Germinal center (tissue), 1 donor: ENCODE data around the gene PIH1D1.

Experiments
- DNase-seq: peaks from one replicate; pipeline ENCODE4 v3.0.0; 2012; ENCODE audit warnings: mixed read lengths, low spot score

The PIH1D1 gene

DNA sequence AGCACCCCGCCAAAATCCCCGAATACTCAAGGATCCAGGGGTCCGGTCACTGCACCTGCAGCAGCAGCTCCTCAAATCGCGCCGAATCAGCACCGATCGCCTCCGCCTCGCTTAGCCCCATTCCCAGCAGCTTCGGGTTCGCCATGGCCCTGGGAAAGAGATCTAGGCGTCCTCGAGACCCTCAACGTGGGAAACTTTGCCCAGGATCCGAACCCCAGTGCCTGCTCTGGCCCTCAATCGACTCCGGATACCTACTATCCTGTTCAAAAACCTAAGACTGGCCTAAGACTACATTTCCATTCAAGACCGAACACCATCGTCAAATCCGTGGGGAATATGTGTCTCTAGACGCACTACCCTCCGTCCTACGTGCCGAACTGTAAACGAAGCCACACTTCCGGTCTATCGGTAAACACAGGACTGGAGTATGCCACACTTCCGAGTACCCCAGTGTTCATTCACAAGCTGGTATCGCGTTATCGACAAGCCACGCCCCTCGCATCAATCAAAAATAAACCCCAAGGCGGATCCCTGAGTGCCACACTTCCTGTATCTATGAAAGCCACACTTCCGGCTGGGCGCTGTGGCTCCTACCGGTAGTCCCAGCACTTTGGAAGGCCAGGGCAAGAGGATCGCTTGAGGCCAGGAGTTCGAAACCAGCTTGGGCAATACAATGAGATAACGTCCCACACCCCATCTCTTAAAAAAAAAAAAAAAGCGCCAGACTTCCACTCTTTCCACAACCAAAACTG is at the start of gene PIH1D1:
TSS of gene PIH1D1 (minus strand) at position 385 of the 752 bp plus-strand sequence. CDS start at position 145, 240 bp downstream.
- DNase-seq, result peak; percentile 92

- no peak for DNase-seq
Observed at GRCh38 chr19:49499030-49499670, 47.5 kb upstream of the PIH1D1 start.

DNA sequence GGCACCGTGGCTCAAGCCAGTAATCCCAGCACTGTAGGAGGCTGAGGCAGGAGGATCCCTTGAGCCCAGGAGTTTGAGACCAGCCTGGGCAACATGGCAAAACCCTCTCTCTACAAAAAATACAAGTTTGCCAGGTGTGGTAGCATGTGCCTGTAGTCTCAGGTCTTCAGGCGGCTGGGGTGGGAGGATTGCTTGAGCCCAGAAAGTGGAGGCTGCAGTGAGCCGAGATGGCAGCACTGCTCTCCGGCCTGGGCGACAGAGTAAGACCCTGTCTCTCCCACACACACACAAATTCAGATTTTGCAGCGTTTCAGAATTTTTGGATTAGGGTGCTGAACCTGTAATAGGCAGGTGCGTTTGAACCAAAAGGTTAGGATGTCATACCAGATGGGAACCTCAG is 46.9 kb upstream of the PIH1D1 start:
- no peak for DNase-seq

DNA sequence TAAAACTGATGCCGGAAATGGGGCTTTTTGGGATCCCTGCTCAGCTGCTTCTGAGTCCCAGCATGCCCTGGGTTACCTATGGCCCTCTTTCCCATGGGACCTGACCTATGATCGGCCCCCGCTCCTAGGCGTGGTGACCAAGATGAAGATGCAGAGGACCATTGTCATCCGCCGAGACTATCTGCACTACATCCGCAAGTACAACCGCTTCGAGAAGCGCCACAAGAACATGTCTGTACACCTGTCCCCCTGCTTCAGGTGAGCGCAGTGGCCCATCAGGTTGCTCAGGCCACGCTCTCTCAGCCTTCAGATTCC is 46.1 kb upstream of the PIH1D1 start:
- DNase-seq, result no peak

DNA sequence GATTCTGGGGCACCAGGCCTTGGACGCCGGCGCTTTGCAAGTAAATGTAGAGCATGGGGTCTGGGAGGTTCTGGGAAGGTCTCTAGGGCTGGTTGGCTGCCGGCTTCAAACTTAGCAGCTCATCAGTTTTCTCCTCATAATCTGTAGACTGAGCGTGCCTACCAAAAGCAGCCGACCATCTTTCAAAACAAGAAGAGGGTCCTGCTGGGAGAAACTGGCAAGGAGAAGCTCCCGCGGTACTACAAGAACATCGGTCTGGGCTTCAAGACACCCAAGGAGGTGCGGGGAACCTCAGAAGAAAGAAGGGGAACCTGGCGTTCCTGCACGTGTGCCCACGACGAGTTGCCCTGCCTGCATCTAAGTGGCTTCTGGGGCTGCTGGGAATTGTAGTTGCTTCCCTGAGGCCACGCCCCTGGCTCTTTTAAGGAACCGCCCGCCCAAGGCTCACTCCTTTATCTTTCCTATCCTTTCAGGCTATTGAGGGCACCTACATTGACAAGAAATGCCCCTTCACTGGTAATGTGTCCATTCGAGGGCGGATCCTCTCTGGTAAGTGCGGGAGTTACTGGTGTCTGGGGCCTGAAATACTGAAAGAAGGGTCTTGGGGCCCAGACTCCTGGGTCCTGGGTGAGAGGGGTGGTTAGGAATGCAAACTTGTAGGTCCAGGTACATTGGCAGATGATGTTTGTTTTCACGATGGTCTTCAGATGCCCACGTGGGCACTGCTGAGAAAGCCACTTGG is 45.6 kb upstream of the PIH1D1 start:
- DNase-seq, result peak; percentile 78

DNA sequence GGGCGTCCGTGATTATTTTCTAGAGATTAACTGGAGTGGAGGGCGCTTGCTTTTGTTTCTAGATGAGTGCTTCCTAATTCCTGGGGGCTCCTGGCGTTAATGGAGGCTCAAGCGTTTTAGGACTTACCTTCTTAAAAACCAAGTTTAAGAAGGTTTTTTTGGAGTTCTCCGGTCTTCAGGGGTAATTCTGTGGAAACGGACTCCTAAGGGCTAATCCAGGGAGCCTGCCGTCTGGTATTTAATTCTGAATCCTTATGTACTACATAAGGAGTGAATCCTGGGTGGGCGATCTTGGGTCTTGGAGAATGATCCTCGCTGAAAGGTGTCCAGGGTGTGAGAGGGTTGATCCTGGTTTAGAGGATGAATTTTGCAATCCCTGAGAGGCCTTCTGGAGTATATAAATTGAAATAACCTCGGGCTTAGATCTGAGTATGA is 45.0 kb upstream of the PIH1D1 start:
- DNase-seq, result no peak

DNA sequence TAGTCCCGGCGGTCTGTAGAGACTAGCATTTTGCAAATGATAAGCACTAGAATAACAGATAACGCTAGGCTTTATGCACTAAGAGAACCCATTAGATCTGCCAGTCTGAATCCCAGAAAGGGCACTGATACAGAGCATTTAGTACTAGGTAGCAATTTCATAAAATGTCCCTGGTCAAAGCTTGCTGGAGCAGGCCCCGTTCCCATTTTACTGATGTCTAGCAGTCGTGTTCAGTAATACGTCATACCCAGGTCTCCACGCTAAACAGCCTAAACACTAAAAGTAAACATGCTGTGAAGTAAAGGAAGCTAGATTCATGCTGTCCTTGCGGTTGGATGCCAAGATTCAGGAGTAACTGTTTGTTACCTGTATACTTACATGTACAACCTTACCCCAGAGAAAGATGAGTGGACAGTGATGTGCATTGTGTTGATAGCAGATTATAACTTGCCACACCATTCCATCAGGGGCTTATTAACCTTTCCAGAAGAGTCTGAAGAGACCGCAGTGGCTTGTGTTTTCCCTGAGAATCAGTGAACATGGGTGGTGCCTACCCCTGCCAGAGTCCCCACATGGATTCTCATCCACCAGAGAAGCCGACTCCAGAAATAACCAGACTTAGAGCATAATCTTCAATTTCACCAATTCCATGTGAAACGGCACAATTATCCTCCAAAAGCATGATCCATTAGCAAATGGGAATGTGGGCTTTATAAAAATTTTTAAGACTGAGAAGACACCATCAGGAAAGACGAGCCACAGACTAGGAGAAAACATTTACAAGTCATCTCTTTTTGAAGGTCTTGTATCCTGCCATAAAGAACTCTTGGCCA is 41.2 kb upstream of the PIH1D1 start:
- DNase-seq, result no peak

GRCh38 chr19:49491804-49492572 is 40.4 kb upstream of the PIH1D1 start:
- DNase-seq, result no peak

DNA sequence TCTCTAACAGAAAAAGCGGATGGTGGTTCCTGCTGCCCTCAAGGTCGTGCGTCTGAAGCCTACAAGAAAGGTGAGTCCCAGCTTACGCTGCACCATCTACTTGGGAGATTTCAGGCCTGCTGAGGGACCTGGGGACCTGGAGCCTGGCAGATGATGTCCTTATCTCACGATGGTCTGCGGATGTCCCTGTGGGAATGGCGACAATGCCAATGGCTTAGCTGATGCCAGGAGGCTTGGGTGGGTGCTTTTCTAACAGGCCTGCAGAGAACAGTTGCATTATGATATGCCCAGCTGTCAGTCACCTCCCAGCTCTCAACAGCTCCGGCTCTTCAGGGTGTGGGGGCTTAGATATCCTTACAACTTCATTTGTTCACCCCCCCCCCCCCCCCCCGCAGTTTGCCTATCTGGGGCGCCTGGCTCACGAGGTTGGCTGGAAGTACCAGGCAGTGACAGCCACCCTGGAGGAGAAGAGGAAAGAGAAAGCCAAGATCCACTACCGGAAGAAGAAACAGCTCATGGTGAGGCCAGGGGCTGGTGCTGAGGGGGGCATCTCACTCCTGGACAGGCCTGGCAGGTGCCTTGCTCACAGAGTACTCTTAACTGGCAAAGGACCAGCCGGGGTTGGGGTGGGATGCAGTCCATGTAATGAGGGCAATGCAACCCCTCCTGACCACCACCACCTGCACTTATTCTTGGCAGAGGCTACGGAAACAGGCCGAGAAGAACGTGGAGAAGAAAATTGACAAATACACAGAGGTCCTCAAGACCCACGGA is 39.6 kb upstream of the PIH1D1 start:
- DNase-seq, result no peak

DNA sequence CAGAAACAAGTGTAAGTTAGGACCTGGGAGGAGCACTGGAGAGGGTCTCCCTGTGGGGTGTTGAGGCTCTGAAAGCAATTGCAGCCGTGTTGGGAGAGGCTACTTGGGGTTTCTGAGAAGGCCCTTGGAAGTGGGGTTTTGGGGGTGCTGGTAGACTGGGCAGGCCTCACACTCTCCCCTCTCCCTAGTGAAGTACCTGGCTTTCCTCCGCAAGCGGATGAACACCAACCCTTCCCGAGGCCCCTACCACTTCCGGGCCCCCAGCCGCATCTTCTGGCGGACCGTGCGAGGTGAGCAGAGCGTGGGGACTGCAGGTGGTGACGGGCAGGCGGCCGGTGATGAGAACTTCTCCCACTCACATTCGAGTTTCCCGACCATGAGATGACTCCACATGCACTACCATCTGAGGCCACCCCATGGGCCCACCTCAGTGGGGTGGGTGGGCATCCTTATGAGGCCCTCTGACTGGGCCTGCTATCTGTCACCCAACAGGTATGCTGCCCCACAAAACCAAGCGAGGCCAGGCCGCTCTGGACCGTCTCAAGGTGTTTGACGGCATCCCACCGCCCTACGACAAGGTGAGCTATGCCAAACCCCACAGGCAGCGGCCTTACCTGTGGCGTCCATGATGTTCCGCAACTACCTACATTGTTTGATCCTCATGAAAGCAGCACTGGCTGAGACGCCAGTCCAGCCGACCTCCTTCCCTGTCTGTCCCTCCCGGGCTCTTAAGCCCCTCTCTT is 38.8 kb upstream of the PIH1D1 start:
- no peak for DNase-seq

DNA sequence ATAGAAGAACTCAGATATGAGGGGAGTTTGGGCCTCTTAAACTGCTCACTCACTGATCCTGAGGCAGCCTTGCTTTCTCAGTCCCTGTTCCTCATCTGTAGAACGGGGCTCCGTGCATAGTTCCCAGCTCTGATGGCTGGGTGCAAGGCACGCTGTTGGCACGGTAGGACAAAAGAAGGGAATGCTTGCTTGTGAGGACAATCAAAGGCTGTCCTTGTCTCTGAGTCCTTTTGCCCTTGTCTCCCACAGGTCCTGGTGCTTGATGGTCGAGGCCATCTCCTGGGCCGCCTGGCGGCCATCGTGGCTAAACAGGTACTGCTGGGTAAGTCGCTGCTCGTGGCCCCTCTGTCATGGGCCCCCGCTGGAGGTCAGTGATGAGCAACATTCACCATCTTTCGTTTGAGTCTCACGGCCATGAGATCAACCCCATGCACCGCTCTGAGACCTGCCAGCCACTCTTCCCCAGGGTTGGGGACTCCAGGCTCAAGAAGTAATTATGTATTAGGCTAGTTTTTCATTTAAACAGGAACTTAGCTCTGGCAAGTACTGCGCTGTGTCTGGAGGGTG is 38.1 kb upstream of the PIH1D1 start:
- no peak for DNase-seq

- DNase-seq, result no peak
Observed at GRCh38 chr19:49488863-49489537, 37.4 kb upstream of the PIH1D1 start.

- no peak for DNase-seq
Observed at GRCh38 chr19:49488046-49488862, 36.6 kb upstream of the PIH1D1 start.

DNA sequence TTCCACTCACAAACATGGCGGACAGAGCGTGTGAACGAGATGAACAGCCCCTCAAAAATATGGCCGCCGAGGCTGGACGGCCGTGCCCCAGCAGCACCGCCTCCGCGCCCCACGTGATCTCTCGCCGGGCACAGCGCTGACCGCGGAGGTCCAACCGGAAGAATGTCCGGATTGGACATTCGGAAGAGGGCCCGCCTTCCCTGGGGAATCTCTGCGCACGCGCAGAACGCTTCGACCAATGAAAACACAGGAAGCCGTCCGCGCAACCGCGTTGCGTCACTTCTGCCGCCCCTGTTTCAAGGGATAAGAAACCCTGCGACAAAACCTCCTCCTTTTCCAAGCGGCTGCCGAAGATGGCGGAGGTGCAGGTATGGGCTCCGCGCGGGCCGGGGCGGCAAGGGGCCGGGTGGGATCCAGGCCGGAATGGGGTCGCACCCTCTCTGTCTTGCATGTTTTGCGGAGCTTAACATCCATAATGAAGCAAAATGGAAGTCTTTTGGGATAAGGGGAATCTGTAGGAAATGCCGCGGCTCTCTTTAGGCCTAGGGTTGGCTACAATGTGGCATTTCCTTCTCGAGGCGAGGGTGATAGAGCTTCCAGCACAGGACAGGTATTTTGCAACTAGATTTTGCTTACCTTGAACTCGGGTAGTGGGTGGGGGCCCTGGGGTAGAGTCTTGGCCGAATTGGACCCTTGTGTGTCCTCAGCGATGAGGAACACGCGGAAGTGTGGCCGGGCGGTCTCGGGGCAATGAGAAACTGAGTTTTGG is 35.8 kb upstream of the PIH1D1 start, which contains the start of gene RPL13A:
TSS of gene RPL13A (plus strand) at position 332 of the 769 bp plus-strand sequence. CDS start at position 354, 22 bp downstream.
- peak; percentile 97 for DNase-seq

- no peak for DNase-seq
Observed at GRCh38 chr19:49486710-49487276, 35.2 kb upstream of the PIH1D1 start.

- no peak for DNase-seq
Observed at GRCh38 chr19:49486232-49486631, 34.6 kb upstream of the PIH1D1 start.
